OCI-LY1 (cell line): ENCODE results near the gene CALU.

Experiments used
- EZH2 ChIP-seq: fragments of 200-600 bp; sonication (generic), shearing (Covaris generic); IDR thresholded peaks from 2 replicates; pipeline ENCODE4 v1.8.0; 2017; ENCODE audit warnings: borderline replicate concordance, mixed run types, mild to moderate bottlenecking, antibody characterized with exemption, low read length, moderate library complexity, mixed read lengths
- TF ChIP-seq, protein P1 (sequence below): fragments of 200-600 bp; sonication (generic), shearing (Covaris generic); IDR thresholded peaks from 2 replicates; pipeline ENCODE4 v1.5.1; 2017; ENCODE audit warnings: mild to moderate bottlenecking, antibody characterized with exemption, low read length, moderate library complexity, mixed read lengths

GRCh38 chr7:128755075-128755818 is 16.1 kb downstream of the CALU start:
- TF ChIP-seq, protein P1, sequence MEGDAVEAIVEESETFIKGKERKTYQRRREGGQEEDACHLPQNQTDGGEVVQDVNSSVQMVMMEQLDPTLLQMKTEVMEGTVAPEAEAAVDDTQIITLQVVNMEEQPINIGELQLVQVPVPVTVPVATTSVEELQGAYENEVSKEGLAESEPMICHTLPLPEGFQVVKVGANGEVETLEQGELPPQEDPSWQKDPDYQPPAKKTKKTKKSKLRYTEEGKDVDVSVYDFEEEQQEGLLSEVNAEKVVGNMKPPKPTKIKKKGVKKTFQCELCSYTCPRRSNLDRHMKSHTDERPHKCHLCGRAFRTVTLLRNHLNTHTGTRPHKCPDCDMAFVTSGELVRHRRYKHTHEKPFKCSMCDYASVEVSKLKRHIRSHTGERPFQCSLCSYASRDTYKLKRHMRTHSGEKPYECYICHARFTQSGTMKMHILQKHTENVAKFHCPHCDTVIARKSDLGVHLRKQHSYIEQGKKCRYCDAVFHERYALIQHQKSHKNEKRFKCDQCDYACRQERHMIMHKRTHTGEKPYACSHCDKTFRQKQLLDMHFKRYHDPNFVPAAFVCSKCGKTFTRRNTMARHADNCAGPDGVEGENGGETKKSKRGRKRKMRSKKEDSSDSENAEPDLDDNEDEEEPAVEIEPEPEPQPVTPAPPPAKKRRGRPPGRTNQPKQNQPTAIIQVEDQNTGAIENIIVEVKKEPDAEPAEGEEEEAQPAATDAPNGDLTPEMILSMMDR, result no peak
- TF ChIP-seq EZH2, result no peak
